22Rv1 (cell line): ENCODE measurements around the gene ZNF407.

Experiments used
- CTCF ChIP-seq: fragments of 450-650 bp; IDR thresholded peaks from 2 replicates; pipeline ENCODE4 v1.5.1; 2017; ENCODE audit warnings: mild to moderate bottlenecking
- ZFX ChIP-seq: fragments of 450-650 bp; IDR thresholded peaks from 2 replicates; pipeline ENCODE4 v1.6.1; 2017; ENCODE audit warnings: antibody characterized with exemption, borderline replicate concordance

GRCh38 chr18:74598350-74599001, 806 bp downstream of the ZNF407 start:
- TF ChIP-seq CTCF (peak; percentile 21), ZFX (no peak)
